H1 (cell line): Measurements from ENCODE around the gene C4orf46. TPM values are rescaled to one million over a fixed set of nuclear protein-coding genes. Genes with fewer than 3 reads are reported as not detected.

ENCODE experiments used
- CTCF ChIA-PET: fragments of 300-600 bp; sonication (Branson Sonifier 250); formaldehyde crosslinking; loops from one replicate; lab custom pipeline; 2021; ENCODE audit not compliant: partially characterized antibody; lab: Charles Lee
- POLR2A ChIA-PET: fragments of 300-600 bp; sonication (Branson Sonifier 250); formaldehyde crosslinking; loops from one replicate; lab custom pipeline; 2021; ENCODE audit warnings: inconsistent platforms; ENCODE audit not compliant: partially characterized antibody; lab: Charles Lee
- DNase-seq, 2 experiments: peaks; one replicate each; pipeline versions ENCODE4 v3.0.0 to v3.0.0-alpha.2; 2010 to 2022; ENCODE audit warnings: low spot score in 2 of 2, low read depth in 1 of 2, mixed read lengths in 1 of 2
- FAIRE-seq: peaks from 2 replicates; lab custom pipeline; 2011; peaks lifted over from hg19 to GRCh38; lab: Jason Lieb, UNC
- H2AFZ ChIP-seq: 2 replicates; pipeline ENCODE4 v1.8.1; 2012; ENCODE audit warnings: low read length, inconsistent platforms
- H2AK5ac ChIP-seq: 2 replicates; pipeline ENCODE4 v1.6.1; 2013; ENCODE audit warnings: low read depth, low read length
- H2BK120ac ChIP-seq: replicated peaks from 2 replicates; pipeline ENCODE3; 2013; ENCODE audit warnings: low read depth, low read length, inconsistent platforms
- H2BK12ac ChIP-seq: 2 replicates; pipeline ENCODE4 v1.6.1; 2013; ENCODE audit warnings: low read depth, low read length
- H2BK15ac ChIP-seq: 2 replicates; pipeline ENCODE4 v1.6.1; 2013; ENCODE audit warnings: low read length
- H2BK20ac ChIP-seq: 2 replicates; pipeline ENCODE4 v1.6.1; 2013; ENCODE audit warnings: low read length
- H2BK5ac ChIP-seq: 2 replicates; pipeline ENCODE4 v1.6.1; 2013; ENCODE audit warnings: low read depth, low read length
- H3K14ac ChIP-seq: 2 replicates; pipeline ENCODE4 v1.6.1; 2013; ENCODE audit warnings: inconsistent platforms; ENCODE audit not compliant: insufficient read length
- H3K18ac ChIP-seq: 2 replicates; pipeline ENCODE4 v1.6.1; 2013; ENCODE audit warnings: low read length; ENCODE audit errors: extremely low read depth
- H3K23ac ChIP-seq: 2 replicates; pipeline ENCODE4 v1.6.1; 2013; ENCODE audit warnings: inconsistent platforms; ENCODE audit not compliant: insufficient read length
- H3K23me2 ChIP-seq: 2 replicates; pipeline ENCODE4 v1.6.1; 2013; ENCODE audit warnings: low read depth, low read length
- H3K27ac ChIP-seq: 2 replicates; pipeline ENCODE4 v1.6.1; 2011; ENCODE audit warnings: low read depth, low read length, inconsistent platforms
- H3K27me3 ChIP-seq, 4 experiments: replicated peaks in 1 of 4; 1 replicate in 1 of 4; 2 replicates in 3 of 4; pipeline versions ENCODE4 v1.6.1 to v1.8.1; 2011 to 2013; ENCODE audit warnings: low read length in 3 of 4, mild to moderate bottlenecking in 3 of 4, inconsistent platforms in 2 of 4, mixed read lengths in 2 of 4, moderate library complexity in 1 of 4; ENCODE audit not compliant: control insufficient read depth in 3 of 4, insufficient read depth in 3 of 4; ENCODE audit errors: extremely low read depth in 1 of 4
- H3K36me3 ChIP-seq, 4 experiments: 2 replicates each; pipeline versions ENCODE4 v1.6.1 to v1.8.1; 2011 to 2013; ENCODE audit warnings: mild to moderate bottlenecking in 4 of 4, low read length in 3 of 4, moderate library complexity in 2 of 4, control low read depth in 1 of 4, inconsistent platforms in 1 of 4; ENCODE audit not compliant: insufficient read depth in 4 of 4, control insufficient read depth in 2 of 4
- H3K4ac ChIP-seq: replicated peaks from 2 replicates; pipeline ENCODE3; 2013; ENCODE audit warnings: low read length, low read depth, mixed read lengths, inconsistent platforms; ENCODE audit not compliant: insufficient read length
- H3K4me1 ChIP-seq, 4 experiments: replicated peaks in 1 of 4; 1 replicate in 1 of 4; 2 replicates in 3 of 4; pipeline versions ENCODE4 v1.6.1 to v1.8.1; 2011 to 2013; ENCODE audit warnings: low read length in 3 of 4, inconsistent platforms in 2 of 4, mixed read lengths in 1 of 4; ENCODE audit not compliant: insufficient read depth in 4 of 4, control insufficient read depth in 3 of 4
- H3K4me2 ChIP-seq, 2 experiments: 2 replicates each; pipeline versions ENCODE4 v1.6.1 to v1.8.1; 2011 to 2013; ENCODE audit warnings: low read depth in 2 of 2, low read length in 2 of 2, control low read depth in 1 of 2, inconsistent platforms in 1 of 2, mild to moderate bottlenecking in 1 of 2; ENCODE audit not compliant: insufficient read depth in 1 of 2
- H3K4me3 ChIP-seq, 4 experiments: fragments of 200-600, 300-600 bp in 1 of 4; sonication (generic), shearing (Covaris generic), sonication (Bioruptor Twin) in 1 of 4; 2 replicates each; pipeline versions ENCODE4 v1.5.1 to v1.8.1; 2011 to 2016; ENCODE audit warnings: low read length in 4 of 4, low read depth in 3 of 4, control low read depth in 2 of 4, inconsistent platforms in 2 of 4, mild to moderate bottlenecking in 2 of 4, mixed read lengths in 1 of 4, moderate library complexity in 1 of 4; ENCODE audit not compliant: insufficient read depth in 2 of 4; ENCODE audit errors: extremely low read depth in 1 of 4
- H3K56ac ChIP-seq: replicated peaks from 2 replicates; pipeline ENCODE3; 2013; ENCODE audit warnings: low read depth, mild to moderate bottlenecking, mixed read lengths, low read length, inconsistent platforms; ENCODE audit not compliant: insufficient read length
- H3K79me1 ChIP-seq: 2 replicates; pipeline ENCODE4 v1.6.1; 2013; ENCODE audit warnings: low read depth, low read length, control low read depth
- H3K79me2 ChIP-seq, 2 experiments: 2 replicates each; pipeline versions ENCODE4 v1.6.1 to v1.8.1; 2012 to 2013; ENCODE audit warnings: low read length in 2 of 2, mild to moderate bottlenecking in 2 of 2, inconsistent platforms in 1 of 2; ENCODE audit not compliant: insufficient read depth in 2 of 2, control insufficient read depth in 1 of 2
- H3K9ac ChIP-seq, 4 experiments: replicated peaks in 1 of 4; 1 replicate in 1 of 4; 2 replicates in 3 of 4; pipeline versions ENCODE4 v1.6.1 to v1.8.1; 2011 to 2013; ENCODE audit warnings: low read depth in 3 of 4, low read length in 3 of 4, control low read depth in 2 of 4, mild to moderate bottlenecking in 2 of 4, moderate library complexity in 2 of 4, inconsistent platforms in 1 of 4; ENCODE audit errors: extremely low read depth in 1 of 4
- H3K9me3 ChIP-seq, 2 experiments: 2 replicates each; pipeline versions ENCODE4 v1.6.1 to v1.8.1; 2012 to 2013; ENCODE audit warnings: mild to moderate bottlenecking in 2 of 2, moderate library complexity in 2 of 2, control low read depth in 1 of 2, inconsistent platforms in 1 of 2, low read depth in 1 of 2, low read length in 1 of 2, mixed read lengths in 1 of 2; ENCODE audit not compliant: insufficient read depth in 2 of 2
- H4K20me1 ChIP-seq, 2 experiments: replicated peaks in 1 of 2; 2 replicates each; pipeline versions ENCODE3 to v1.8.1; 2011 to 2013; ENCODE audit warnings: inconsistent platforms in 2 of 2, low read length in 2 of 2, mild to moderate bottlenecking in 1 of 2; ENCODE audit not compliant: insufficient read depth in 2 of 2, control insufficient read depth in 1 of 2
- H4K5ac ChIP-seq: 2 replicates; pipeline ENCODE4 v1.6.1; 2013; ENCODE audit warnings: low read length, low read depth, mixed read lengths, inconsistent platforms; ENCODE audit not compliant: insufficient read length
- H4K8ac ChIP-seq: 2 replicates; pipeline ENCODE4 v1.8.0; 2013; ENCODE audit warnings: mild to moderate bottlenecking, moderate library complexity, low read length, inconsistent platforms; ENCODE audit not compliant: insufficient read depth; ENCODE audit errors: extremely low read depth
- H4K91ac ChIP-seq: replicated peaks from 2 replicates; pipeline ENCODE3; 2013; ENCODE audit warnings: low read length, mixed read lengths, inconsistent platforms; ENCODE audit not compliant: insufficient read length
- ASH2L ChIP-seq: fragments of 200-600, 300-600 bp; sonication (generic); IDR thresholded peaks from one replicate; pipeline ENCODE4 v1.7.1; 2017; ENCODE audit warnings: low read length
- EGR1 ChIP-seq: IDR thresholded peaks from 2 replicates; pipeline ENCODE4 v1.6.1; 2011; ENCODE audit warnings: low read depth, low read length, borderline replicate concordance
- EZH2 ChIP-seq: fragments of 200-600 bp; sonication (generic); IDR thresholded peaks from 2 replicates; pipeline ENCODE4 v1.7.1; 2012; ENCODE audit warnings: low read depth, mild to moderate bottlenecking, moderate library complexity, low read length, inconsistent platforms; ENCODE audit not compliant: severe bottlenecking
- HDAC2 ChIP-seq, 2 experiments: fragments of 300-600 bp in 1 of 2; sonication (generic) in 1 of 2; IDR thresholded peaks; 2 replicates each; pipeline ENCODE4 v1.6.1; 2011 to 2012; ENCODE audit warnings: low read depth in 2 of 2, low read length in 2 of 2, mild to moderate bottlenecking in 2 of 2, moderate library complexity in 2 of 2, borderline replicate concordance in 1 of 2, inconsistent platforms in 1 of 2
- KDM4A ChIP-seq: IDR thresholded peaks from one replicate; pipeline ENCODE4 v1.7.1; 2012; ENCODE audit warnings: low read depth, mild to moderate bottlenecking, moderate library complexity, low read length, inconsistent platforms; ENCODE audit not compliant: severe bottlenecking
- PHF8 ChIP-seq: fragments of 200-600 bp; sonication (generic); conservative IDR thresholded peaks from 2 replicates; pipeline ENCODE4 v1.7.1; 2012; ENCODE audit warnings: low read depth, mild to moderate bottlenecking, inconsistent platforms, low read length, moderate library complexity
- POLR2AphosphoS5 ChIP-seq: IDR thresholded peaks from 2 replicates; pipeline ENCODE4 v1.6.1; 2011; ENCODE audit warnings: low read depth, low read length
- SIN3A ChIP-seq, 2 experiments: IDR thresholded peaks in 1 of 2; conservative IDR thresholded peaks in 1 of 2; 2 replicates each; pipeline ENCODE4 v1.6.1; 2011 to 2012; ENCODE audit warnings: low read length in 2 of 2, improper control_type of control experiment in 1 of 2, low read depth in 1 of 2, mild to moderate bottlenecking in 1 of 2
- SIRT6 ChIP-seq: IDR thresholded peaks from one replicate; pipeline ENCODE4 v1.7.1; 2012; ENCODE audit warnings: low read length, inconsistent platforms
- WGBS, 2 experiments: shearing (Covaris generic) in 1 of 2; methylation state at CpG; one replicate each; pipeline versions ENCODE4 v1.1.6 to v1.1.7; 2013 to 2015; ENCODE audit warnings: low lambda C conversion rate in 2 of 2, mixed read lengths in 2 of 2, inconsistent platforms in 1 of 2, low coverage in 1 of 2, missing lambda C conversion rate in 1 of 2; ENCODE audit not compliant: insufficient replicate concordance in 2 of 2, insufficient coverage in 1 of 2, insufficient read length in 1 of 2; ENCODE audit errors: extremely low coverage in 1 of 2, missing lambda C conversion rate in 1 of 2; 5-methylcytosine and 5-hydroxymethylcytosine counted together
- long read RNA-seq, 2 experiments: library from RNA in 1 of 2; library from capped mRNA in 1 of 2; stranded (forward); transcript quantifications; one replicate each; pipeline ENCODE4 v2.0.0, GENCODE V29; 2021; ENCODE audit warnings: inconsistent platforms in 1 of 2
- polyA minus RNA-seq, 3 experiments: library from RNA; depleted of rRNA, polyadenylated mRNA; stranded (reverse); fragments of >200 nt; gene quantifications; 1 replicate in 2 of 3; 2 replicates in 1 of 3; pipeline ENCODE4 v1.2.3, GENCODE V29; 2011
- polyA plus RNA-seq, 7 experiments: library from polyadenylated mRNA; depleted of rRNA in 3 of 7; stranded (reverse) in 5 of 7; unstranded in 2 of 7; fragments of >200 nt in 5 of 7; fragments of 200-250 nt in 2 of 7; gene quantifications; 1 replicate in 5 of 7; 2 replicates in 1 of 7; 4 replicates in 1 of 7; pipeline versions ENCODE4 v1.2.1 to v1.2.3, GENCODE V29; 2011 to 2013; ENCODE audit warnings: missing spikeins in 2 of 7, mixed read lengths in 2 of 7
- total RNA-seq: library from RNA; stranded (reverse); fragmentation: NEBNext Ultra II Directional; extraction: Animal tissue kit (Norgen Biotek cat#: 25700); gene quantifications from 2 replicates; pipeline ENCODE4 v1.2.1, GENCODE V29; 2021

The C4orf46 gene
- total RNA-seq (27.3 and 28.6 TPM in 2 replicates), polyA plus RNA-seq (2011; rRNA removed) (11.8 and 19.8 TPM in 2 replicates), polyA minus RNA-seq (2011; rRNA and poly(A)+ RNA removed) (17.6 and 27.7 TPM in 2 replicates)
- polyA plus RNA-seq (2011; cell fraction: cytosol; rRNA removed): 19.4 TPM
- 6.8 TPM for polyA plus RNA-seq (2011; cell fraction: nucleus; rRNA removed)
- polyA plus RNA-seq (2012, experiment 1 of 2): 15.2 to 24.1 TPM (median 17.4 TPM) in 4 replicates
- polyA plus RNA-seq (2012, experiment 2 of 2): 7.3 TPM
- 20.3 TPM for polyA plus RNA-seq (2013, experiment 1 of 2)
- 20.1 TPM for polyA plus RNA-seq (2013, experiment 2 of 2)
- 16.6 TPM for polyA minus RNA-seq (2011; cell fraction: cytosol; rRNA and poly(A)+ RNA removed)
- polyA minus RNA-seq (2011; cell fraction: nucleus; rRNA and poly(A)+ RNA removed): 20.1 TPM
- long read RNA-seq, experiment 1, transcript C4orf46-201 (2 exons, 3,521 nt): major isoform, 18 of 37 reads
- long read RNA-seq, experiment 1, partial matches to known transcripts: 0 of 37 reads
- long read RNA-seq, experiment 1, other reads (novel, unspliced or antisense): 17 of 37 reads
- long read RNA-seq, experiment 2, transcript C4orf46-201 (2 exons, 3,521 nt): major isoform, 42 of 49 reads
- long read RNA-seq, experiment 2, partial matches to known transcripts: 0 of 49 reads
- long read RNA-seq, experiment 2, other reads (novel, unspliced or antisense): 5 of 49 reads

GRCh38 chr4:158671665-158671914, at the start of gene C4orf46:
TSS of gene C4orf46 (minus strand) at chr4:158671887. CDS start at chr4:158671801, 86 bp downstream.
- Histone ChIP-seq H3K4me1 (peaks cover 0 to 3% (median 2%) of the 10 kb centered on the region in 4 experiments; a peak in 2 of 7 replicates), H2AFZ (peak within 1 kb of the TSS; percentile 79; the same call in 1 of the 2 replicates), H3K27ac (peak within 1 kb of the TSS; percentile 70; the same call in 1 of the 2 replicates), H3K9ac (peak within 1 kb of the TSS; percentile 87 to 97 (median 91)), H3K9me3 (no peaks in the 10 kb centered on the region), H4K8ac (peak within 1 kb of the TSS; percentile 91), H3K18ac (peak within 1 kb of the TSS; percentile 39; the same call in 1 of the 2 replicates), H3K79me2 (peaks cover 4 to 44% of the 10 kb centered on the region in 2 experiments), H2BK120ac (no peak within 1 kb of the TSS), H3K56ac (peak within 1 kb of the TSS; percentile 40), H2BK12ac (peak within 1 kb of the TSS; percentile 40; the same call in 1 of the 2 replicates), H4K91ac (peak within 1 kb of the TSS; percentile 59), H3K4ac (no peak within 1 kb of the TSS), H4K5ac (peak within 1 kb of the TSS; percentile 48), H3K23me2 (peaks cover 11% of the 10 kb centered on the region), H2BK20ac (no peak within 1 kb of the TSS), H2AK5ac (no peak within 1 kb of the TSS), H4K20me1 (no peaks in the 10 kb centered on the region), H2BK15ac (peak within 1 kb of the TSS; percentile 19; the same call in 1 of the 2 replicates), H3K79me1 (0 out of 2 replicates have a peak, but pooled peaks cover 3% of the 10 kb centered on the region), H2BK5ac (peak within 1 kb of the TSS; percentile 69), H3K4me2 (peak within 1 kb of the TSS; percentile 70 to 96), H3K14ac (no peak within 1 kb of the TSS), H3K4me3 (peak within 1 kb of the TSS; percentile 73 to 94 (median 75)), H3K23ac (no peak within 1 kb of the TSS), H3K27me3 (no peaks in the 10 kb centered on the region), H3K36me3 (peaks cover 0 to 15% (median 0%) of the 10 kb centered on the region in 4 experiments; a peak in 3 of 8 replicates)
- FAIRE-seq: no peak
- 2% methylated on average over 20 of the region's 20 CpGs; no CpG with 5 or more reads in 1 of the 2 experiments for whole genome bisulfite sequencing, 2 experiments
- peak in 1 of 2 experiments; percentile 84 for DNase-seq
- ChIA-PET POLR2A (interaction anchor here (0.7 to 1.2 kb wide), 2 partner anchors 9 to 179 kb away, joined by 3 read pairs; no protein-coding TSS in a partner anchor), CTCF (interaction anchor here (0.6 to 1.8 kb wide), 2 partner anchors 11 to 174 kb away, joined by 3 to 7 read pairs; no protein-coding TSS in a partner anchor)
- no peak for TF ChIP-seq EGR1
- peak; percentile 52 for TF ChIP-seq ASH2L
- TF ChIP-seq POLR2AphosphoS5: peak; percentile 71; the same call in 1 of the 2 replicates
- no peak for TF ChIP-seq EZH2
- TF ChIP-seq HDAC2 (IDR thresholded peaks at IDR 0.05; ENCODE audit: borderline replicate concordance in 1 of 2, low read depth in 2 of 2, low read length in 2 of 2): 0 out of 4 replicates have a peak, but pooled peaks of 1 of the 2 experiments have one; percentile 7
- TF ChIP-seq KDM4A: peak; percentile 5
- 0 out of 4 replicates have a peak, but pooled peaks of 1 of the 2 experiments have one; percentile 71 for TF ChIP-seq SIN3A (conservative IDR thresholded peaks at IDR 0.05 in 1 of 2, IDR thresholded peaks at IDR 0.05 in 1 of 2; ENCODE audit: low read depth in 1 of 2, low read length in 2 of 2)
- TF ChIP-seq SIRT6: no peak
- peak; percentile 67 for TF ChIP-seq PHF8
